GM18526 (cell line): Measurements from ENCODE around the gene TRIM52.

ENCODE experiments used
- POLR2A ChIP-seq: IDR thresholded peaks from 3 replicates; pipeline ENCODE4 v1.6.1; 2011; ENCODE audit not compliant: insufficient read length; ENCODE audit errors: extremely low read depth

The TRIM52 gene

GRCh38 chr5:181219262-181220177, 41.4 kb downstream of the TRIM52 start:
- no peak for TF ChIP-seq POLR2A

- TF ChIP-seq POLR2A = no peak
These were observed 42.2 kb downstream of the TRIM52 start for GRCh38 chr5:181218795-181219124.

- no peak for TF ChIP-seq POLR2A
These were observed 43.2 kb downstream of the TRIM52 start for GRCh38 chr5:181217803-181218062.

- TF ChIP-seq POLR2A = no peak
These were observed 43.7 kb downstream of the TRIM52 start for GRCh38 chr5:181217111-181217802.

GRCh38 chr5:181215997-181216989, 44.6 kb downstream of the TRIM52 start:
- TF ChIP-seq POLR2A = no peak

- TF ChIP-seq POLR2A = no peak
These were observed 48.0 kb downstream of the TRIM52 start for GRCh38 chr5:181212934-181213333.

GRCh38 chr5:181212080-181212479, 48.9 kb downstream of the TRIM52 start:
- no peak for TF ChIP-seq POLR2A

- TF ChIP-seq POLR2A = no peak
These were observed 49.7 kb downstream of the TRIM52 start for GRCh38 chr5:181211208-181211607.

GRCh38 chr5:181207960-181208253, 53.0 kb downstream of the TRIM52 start:
- no peak for TF ChIP-seq POLR2A

GRCh38 chr5:181207214-181207959, 53.6 kb downstream of the TRIM52 start:
- no peak for TF ChIP-seq POLR2A

- no peak for TF ChIP-seq POLR2A
These were observed 54.9 kb downstream of the TRIM52 start for GRCh38 chr5:181205761-181206649.
